ENCODE data around the gene MRPL52. TPM values are rescaled to one million over a fixed set of nuclear protein-coding genes. Genes with fewer than 3 reads are reported as not detected.

MRPL52 gene
- total RNA-seq, 4 donors from 2014 or later: 24.8 to 230 (median 41.4) TPM

- TF ChIP-seq CTCF (IDR thresholded peaks at IDR 0.05) (no peak), POLR2A (IDR thresholded peaks at IDR 0.05) (no peak)
- H3K4me3 ChIP-seq (ENCODE audit: low read depth, poor library complexity, severe bottlenecking): no peak overlapping the region
- 39 to 45% methylated on average over 5 of the region's 5 CpGs for WGBS, 2 donors
- intact Hi-C loops (cut with DNase I; ENCODE audit: low total_unique reads): no loop called here
- no peak for DNase-seq (ENCODE audit: low spot score in 2 of 2)
Measured at GRCh38 chr14:22797017-22797917, 32.4 kb upstream of the MRPL52 start.

- H3K4me3 ChIP-seq (ENCODE audit: low read depth, poor library complexity, severe bottlenecking): no peak overlapping the region
- no peak for TF ChIP-seq CTCF (IDR thresholded peaks at IDR 0.05)
- TF ChIP-seq POLR2A (IDR thresholded peaks at IDR 0.05): no peak
- WGBS, 2 donors: 62 to 67% methylated on average over 2 of the region's 2 CpGs
- DNase-seq (ENCODE audit: low spot score in 2 of 2): no peak
- intact Hi-C loops (cut with DNase I; ENCODE audit: low total_unique reads): no loop called here
Measured at GRCh38 chr14:22798528-22798927, 31.2 kb upstream of the MRPL52 start.

GRCh38 chr14:22800346-22800745, 29.3 kb upstream of the MRPL52 start:
- DNase-seq (ENCODE audit: low spot score in 2 of 2): no peak
- intact Hi-C loops (cut with DNase I; ENCODE audit: low total_unique reads): no loop called here
- no peak overlapping the region for H3K4me3 ChIP-seq (ENCODE audit: low read depth, poor library complexity, severe bottlenecking)
- WGBS, 2 donors: 89 to 90% methylated on average over 10 of the region's 10 CpGs
- TF ChIP-seq CTCF (IDR thresholded peaks at IDR 0.05) (no peak), POLR2A (IDR thresholded peaks at IDR 0.05) (no peak)

- no peak for TF ChIP-seq POLR2A (IDR thresholded peaks at IDR 0.05)
- TF ChIP-seq CTCF (IDR thresholded peaks at IDR 0.05): no peak
- H3K4me3 ChIP-seq (ENCODE audit: low read depth, poor library complexity, severe bottlenecking): no peak overlapping the region
- no peak for DNase-seq (ENCODE audit: low spot score in 2 of 2)
- intact Hi-C loops (cut with DNase I; ENCODE audit: low total_unique reads): no loop called here
- WGBS, 2 donors: 88 to 91% methylated on average over 8 of the region's 8 CpGs
Measured at GRCh38 chr14:22801716-22802115, 28.0 kb upstream of the MRPL52 start.

GRCh38 chr14:22802860-22803686, 26.6 kb upstream of the MRPL52 start:
- no peak overlapping the region for H3K4me3 ChIP-seq (ENCODE audit: low read depth, poor library complexity, severe bottlenecking)
- WGBS, 2 donors: 81 to 86% methylated on average over 12 of the region's 12 CpGs
- DNase-seq (ENCODE audit: low spot score in 2 of 2): no peak
- TF ChIP-seq CTCF (IDR thresholded peaks at IDR 0.05) (no peak), POLR2A (IDR thresholded peaks at IDR 0.05) (no peak)
- intact Hi-C loops (cut with DNase I; ENCODE audit: low total_unique reads): no loop called here

Measured in lower leg skin (tissue), 4 donors.